HG03521 (cell line): ENCODE data around the gene CLCN1.
"Not testable (repeated sequence)": the region's sequence is repeated elsewhere in the genome, so short reads cannot be mapped to it uniquely, and the experiment has no call there.

Source experiments
- ATAC-seq: cut with Tn5 transposase; IDR thresholded peaks from one replicate; pipeline ENCODE4 v1.9.1; 2021; ENCODE audit warnings: mild to moderate bottlenecking, moderate library complexity; ENCODE audit not compliant: unreplicated experiment

CLCN1 gene

DNA sequence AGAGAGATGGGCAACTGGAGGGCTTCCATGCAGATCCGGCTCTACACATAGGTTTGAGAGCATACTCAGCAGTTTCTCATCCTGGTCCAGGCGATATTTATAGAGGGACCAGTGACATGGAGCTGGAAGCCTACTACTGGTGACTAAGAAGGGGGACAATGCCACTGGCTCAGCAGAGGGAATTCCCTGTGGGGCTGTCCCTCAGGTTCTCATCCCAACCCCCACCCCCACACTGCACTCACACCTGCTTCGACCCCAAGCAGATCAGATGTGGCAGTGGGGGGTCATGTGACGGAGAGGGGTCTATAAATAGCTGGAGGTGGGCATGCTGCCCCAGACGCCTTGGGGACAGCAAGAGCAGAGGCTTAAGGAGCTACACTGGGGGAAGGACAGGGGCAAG lies at the start of gene CLCN1:
Gene CLCN1, plus strand, starts transcription at position 336 of the 400 bp plus-strand sequence. CDS start 102 bp downstream, outside the sequence.
- no peak for ATAC-seq

DNA sequence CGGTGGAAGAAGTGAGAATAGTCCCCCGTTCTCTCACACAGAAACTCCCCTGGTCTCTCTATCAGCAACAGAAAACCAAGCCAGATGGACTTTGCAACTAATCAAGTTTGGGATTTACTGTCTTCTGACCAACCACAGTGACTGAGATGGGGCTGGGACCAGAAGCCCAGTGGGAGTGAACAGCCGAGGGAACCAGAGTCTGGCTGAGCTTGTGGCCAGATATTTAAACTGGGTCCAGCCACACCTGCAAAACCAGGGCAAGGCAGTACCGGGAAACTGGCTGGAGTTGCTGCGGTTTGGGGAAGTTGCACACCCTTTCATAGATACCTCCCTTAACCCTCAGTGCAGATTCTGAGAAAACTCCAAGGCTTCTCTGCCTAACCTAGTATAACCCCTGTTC lies 46.7 kb upstream of the CLCN1 start:
- no peak for ATAC-seq

DNA sequence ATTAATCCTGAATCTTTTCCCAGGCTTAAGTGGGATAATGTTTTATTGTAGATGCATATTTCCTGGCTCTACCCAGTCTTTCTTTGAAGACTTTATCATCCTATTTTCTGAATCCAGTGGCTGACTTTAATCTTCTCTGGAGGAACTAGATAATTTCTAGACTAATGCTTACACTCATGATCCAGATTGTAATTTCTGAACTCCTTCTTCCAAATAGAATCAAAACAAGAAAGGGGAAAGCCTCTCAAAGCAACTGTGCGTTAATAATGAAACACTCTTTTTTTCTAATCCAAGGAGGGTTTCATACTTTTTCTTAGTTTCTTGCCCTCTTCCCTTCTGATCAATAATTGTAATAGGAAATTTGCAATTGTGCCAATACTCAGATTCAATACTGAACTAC lies 44.7 kb upstream of the CLCN1 start:
- ATAC-seq: no peak

DNA sequence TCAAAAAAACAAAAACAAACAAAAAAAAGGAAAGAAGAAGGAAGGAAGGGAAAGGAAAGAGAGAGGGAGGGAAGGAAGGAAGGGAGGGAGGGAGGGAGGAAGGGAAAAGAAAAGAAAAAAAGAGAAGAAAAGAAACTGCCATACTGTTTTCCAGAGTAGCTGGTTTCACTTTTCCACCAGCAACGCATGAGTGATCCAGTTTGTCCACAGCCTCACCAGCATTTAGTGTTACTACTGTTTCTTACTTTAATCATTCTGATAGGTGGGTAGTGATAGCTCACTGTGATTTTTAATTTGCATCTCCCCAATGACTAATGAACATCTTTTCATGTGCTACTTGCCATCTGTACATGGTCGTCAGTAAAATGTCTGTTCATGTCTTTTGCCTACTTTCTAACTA lies 43.0 kb upstream of the CLCN1 start:
- no peak for ATAC-seq

DNA sequence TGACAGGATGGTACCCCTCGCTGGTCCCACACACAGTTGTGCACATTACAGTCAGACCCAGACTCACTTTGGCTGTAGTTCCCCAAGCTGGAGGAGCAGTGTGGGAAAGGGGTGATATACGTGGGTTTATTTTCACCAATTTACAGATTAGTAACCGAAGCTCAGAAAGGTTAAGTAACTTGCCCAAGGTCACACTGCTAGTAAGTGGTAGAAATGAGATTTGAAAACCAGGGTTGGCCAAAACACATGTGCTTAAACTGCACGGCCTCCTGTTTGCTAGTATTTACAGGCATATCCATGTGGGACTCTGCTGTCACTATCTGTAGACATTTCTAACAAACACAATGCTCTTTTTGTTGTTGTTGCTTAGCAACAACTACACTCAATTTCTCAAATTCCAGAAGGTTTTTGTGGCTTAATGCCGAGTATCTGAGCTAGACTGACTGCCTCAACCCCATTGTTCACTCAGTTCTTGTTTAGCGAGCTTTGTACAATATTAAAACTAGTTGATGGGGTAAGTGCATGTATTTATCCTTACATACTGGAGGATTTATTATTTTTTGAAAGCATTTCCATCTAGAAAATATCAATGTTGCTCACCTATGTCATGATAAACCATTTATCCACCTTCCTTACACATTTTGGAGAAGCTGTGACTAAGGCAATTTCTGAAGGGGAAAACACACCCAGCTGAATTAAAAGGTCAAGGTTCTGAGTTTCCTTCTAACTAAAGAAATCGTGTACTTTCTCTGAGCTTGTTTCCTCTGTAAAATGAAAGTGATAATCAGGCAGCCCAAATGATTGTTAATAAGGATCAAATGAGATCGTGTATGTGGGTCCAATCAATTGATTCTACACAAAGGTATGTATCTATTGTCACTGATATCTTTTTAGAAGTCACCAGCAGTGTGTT lies 36.5 kb upstream of the CLCN1 start:
- no peak for ATAC-seq

DNA sequence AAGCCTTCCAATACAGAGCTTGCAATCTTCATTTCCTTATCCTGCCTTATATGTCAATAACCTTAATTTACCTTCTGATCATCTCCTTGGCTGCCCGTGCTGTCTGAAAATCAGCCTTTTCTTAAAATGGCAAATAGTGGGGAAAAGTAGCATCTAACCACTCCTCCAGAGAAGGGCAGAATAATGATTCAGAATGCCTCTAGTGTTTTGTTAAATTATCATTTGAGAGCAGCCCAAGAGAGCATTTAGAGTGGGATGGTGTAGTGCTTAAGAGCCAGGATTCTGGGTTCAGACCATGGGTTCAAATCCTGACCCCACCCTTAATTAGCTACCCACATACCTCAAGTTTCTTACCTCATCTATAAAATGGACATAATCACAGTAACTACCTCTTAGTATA lies 35.8 kb upstream of the CLCN1 start:
- ATAC-seq: no peak

DNA sequence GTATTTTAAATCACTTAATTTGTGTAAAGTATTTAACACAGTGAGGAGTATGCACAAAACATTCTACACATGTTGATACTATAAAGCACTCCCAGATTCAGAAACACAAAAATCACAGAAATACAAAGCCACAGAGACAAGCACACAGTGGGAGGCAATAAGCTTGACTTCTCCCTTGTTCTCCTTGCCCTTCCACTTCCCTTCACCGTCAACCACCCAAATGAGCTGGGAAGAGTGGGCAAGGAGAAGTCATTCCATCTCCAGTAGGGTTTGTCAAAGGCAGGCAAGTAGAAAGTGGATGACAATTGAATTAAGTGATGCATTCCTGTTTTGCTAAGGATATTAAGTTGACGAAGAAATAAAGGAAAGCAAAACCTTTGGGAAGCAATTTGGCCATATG lies 35.3 kb upstream of the CLCN1 start:
- no peak for ATAC-seq

DNA sequence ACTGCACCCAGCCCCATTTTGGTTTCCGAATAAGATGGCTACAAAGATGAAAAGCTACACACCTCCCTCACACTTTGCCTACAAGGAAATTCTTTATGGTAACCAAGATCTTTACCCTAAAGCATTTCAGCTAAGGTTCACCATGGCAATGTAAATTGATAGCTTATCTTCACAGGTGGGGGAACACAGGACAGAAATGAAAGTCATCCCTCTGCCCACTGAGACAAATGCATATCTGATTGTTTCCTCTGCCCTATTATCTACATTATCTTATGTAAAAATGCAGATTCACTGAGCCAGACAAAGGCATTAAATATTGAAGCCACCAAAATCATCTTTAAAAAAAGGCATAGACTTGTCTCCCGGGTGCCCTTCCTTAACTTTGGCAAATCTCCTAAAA lies 34.4 kb upstream of the CLCN1 start:
- no peak for ATAC-seq

DNA sequence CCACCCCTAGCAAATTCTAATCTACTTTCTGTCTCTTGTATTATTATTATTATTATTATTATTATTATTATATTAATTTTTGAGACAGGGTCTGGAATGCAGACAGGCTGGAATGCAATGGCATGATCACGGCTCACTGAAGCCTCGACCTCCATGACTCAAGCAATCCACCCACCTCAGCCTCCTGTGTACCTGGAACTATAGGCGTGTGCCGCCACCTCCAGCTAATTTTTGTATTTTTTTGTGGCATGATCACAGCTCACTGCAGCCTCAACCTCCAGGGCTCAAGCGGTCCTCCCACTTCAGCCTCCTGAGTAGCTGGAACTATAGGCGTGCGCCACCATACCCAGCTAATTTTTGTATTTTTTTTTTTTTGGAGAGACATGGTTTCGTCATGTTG lies 33.8 kb upstream of the CLCN1 start:
- no peak for ATAC-seq

DNA sequence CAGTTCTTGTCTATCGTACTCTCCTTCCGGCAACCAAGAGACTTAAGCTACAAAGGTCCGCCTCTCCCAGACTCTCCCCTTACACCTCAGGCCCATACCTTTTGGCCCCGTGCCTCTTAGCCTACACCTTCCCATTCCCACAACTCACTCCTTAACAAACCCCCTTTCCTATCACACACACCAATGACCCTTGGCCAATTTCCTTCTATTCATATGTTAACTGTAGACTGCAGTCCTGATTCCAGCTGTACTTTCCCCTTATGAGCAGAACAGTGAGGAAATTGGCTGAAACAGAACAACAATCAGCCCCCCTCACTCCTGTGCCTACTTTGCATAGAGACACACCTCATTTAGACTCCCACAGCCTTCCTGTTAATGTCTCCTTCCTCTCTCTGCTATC lies 32.5 kb upstream of the CLCN1 start:
- no peak for ATAC-seq

DNA sequence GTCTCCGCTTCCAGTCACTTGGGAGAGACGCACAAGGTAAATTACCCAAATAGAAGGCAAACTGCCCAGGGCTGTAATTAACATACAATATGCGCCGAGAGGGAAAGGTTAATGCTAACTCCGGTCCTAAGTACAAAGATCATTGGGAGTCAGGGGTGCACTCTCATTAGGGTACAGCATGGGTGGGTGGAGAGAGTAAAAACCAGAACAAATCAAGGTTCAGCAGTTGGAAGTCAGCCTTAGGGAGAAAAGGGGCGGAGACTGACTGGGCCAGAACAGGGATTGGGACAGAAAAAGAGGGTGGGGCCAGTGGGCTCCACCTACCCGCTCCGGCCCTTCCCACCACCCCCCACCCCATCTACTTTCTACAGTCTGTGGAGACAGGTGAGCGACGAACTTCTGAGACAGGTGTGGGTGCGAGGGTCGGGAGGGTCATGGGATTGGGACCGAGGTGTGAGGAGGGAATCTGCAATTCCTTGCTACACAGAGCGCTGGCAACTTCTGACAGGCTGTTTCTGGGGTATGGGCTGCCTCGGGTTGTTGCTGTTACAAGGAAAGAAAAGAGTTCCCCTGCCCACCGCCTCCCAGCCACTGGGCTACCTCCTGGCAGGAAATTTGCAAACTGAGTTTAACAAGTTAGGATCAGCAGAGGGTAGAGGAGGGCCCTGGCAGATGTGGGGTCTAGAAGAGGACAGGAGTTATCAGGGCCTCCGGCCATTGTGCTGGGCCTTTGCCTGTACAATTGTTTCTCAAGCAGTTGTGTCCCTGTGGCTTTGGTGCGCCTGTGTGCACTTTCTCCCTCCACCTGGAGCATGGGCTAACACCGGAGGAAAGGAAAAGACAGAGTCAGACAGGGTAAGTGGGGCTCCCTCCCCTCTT lies 31.1 kb upstream of the CLCN1 start, which contains the start of gene TMEM139:
Gene TMEM139, plus strand, starts transcription at position 368 of the 879 bp plus-strand sequence. CDS start 1,000 bp downstream, outside the sequence.
- ATAC-seq: no peak

DNA sequence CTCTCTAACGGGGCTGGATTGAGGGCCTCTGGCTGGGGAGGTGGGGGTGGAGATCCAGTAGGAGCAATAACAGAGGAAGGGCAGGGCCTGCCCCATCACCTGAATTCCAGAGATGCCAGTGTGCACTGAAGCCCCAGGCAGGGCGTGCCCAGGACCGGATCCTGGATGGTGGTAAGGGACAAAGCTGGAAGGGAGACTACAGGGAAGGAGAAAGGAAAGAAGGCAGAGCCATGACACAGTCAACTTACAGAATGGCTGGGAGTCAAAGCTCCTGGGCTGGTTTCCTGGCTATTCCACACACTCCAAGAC lies 30.5 kb upstream of the CLCN1 start:
- no peak for ATAC-seq

DNA sequence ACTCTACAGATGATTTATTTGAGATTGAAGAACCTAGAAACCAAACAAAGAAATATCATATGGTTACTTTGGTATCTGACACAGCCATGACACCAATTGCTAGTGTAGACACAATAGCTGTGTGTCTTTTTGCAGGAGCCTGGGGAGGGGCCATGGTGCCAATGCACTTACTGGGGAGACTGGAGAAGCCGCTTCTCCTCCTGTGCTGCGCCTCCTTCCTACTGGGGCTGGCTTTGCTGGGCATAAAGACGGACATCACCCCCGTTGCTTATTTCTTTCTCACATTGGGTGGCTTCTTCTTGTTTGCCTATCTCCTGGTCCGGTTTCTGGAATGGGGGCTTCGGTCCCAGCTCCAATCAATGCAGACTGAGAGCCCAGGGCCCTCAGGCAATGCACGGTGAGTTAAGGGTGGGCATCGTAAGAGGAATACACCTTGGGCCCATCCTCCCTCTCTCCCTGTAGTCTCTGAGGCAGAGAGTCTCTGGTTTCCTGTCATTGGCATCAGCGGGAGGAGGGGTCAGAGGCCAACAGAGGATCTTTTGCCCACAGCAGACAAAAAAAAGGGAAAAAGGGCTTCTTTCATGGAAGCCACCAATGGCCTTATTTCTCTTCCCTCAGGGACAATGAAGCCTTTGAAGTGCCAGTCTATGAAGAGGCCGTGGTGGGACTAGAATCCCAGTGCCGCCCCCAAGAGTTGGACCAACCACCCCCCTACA lies 29.9 kb upstream of the CLCN1 start:
- ATAC-seq: no peak

DNA sequence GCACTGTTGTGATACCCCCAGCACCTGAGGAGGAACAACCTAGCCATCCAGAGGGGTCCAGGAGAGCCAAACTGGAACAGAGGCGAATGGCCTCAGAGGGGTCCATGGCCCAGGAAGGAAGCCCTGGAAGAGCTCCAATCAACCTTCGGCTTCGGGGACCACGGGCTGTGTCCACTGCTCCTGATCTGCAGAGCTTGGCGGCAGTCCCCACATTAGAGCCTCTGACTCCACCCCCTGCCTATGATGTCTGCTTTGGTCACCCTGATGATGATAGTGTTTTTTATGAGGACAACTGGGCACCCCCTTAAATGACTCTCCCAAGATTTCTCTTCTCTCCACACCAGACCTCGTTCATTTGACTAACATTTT lies 29.4 kb upstream of the CLCN1 start:
- ATAC-seq: no peak

DNA sequence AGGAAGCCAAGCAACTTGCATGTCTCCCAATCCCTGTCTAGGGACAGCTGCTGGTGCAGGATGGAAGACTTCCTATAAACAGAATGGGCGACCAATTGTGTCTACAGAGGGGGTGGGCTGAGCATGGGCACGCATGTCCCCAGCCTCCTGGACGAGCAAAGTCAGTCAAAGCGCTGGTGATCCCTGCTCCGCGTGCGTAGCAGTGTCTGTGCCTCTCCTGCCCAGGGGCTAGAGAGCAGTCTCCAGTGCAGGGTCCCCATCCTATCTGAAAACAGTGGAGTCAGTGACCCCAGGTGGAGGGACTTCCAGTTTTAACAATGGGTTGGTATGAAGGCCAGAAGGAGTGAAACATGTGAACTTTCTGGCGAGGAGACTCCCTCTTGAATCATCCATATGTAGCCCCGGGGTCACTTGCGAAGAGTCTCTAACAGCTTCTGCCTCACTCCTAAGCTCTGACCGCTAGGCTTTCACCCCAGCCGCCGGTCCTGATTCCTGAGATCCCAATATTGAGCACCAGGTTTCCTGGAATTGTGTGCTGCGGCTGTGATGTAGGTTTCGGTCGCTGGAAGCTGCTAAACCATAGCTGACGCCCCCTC lies 28.5 kb upstream of the CLCN1 start:
- ATAC-seq: no peak

DNA sequence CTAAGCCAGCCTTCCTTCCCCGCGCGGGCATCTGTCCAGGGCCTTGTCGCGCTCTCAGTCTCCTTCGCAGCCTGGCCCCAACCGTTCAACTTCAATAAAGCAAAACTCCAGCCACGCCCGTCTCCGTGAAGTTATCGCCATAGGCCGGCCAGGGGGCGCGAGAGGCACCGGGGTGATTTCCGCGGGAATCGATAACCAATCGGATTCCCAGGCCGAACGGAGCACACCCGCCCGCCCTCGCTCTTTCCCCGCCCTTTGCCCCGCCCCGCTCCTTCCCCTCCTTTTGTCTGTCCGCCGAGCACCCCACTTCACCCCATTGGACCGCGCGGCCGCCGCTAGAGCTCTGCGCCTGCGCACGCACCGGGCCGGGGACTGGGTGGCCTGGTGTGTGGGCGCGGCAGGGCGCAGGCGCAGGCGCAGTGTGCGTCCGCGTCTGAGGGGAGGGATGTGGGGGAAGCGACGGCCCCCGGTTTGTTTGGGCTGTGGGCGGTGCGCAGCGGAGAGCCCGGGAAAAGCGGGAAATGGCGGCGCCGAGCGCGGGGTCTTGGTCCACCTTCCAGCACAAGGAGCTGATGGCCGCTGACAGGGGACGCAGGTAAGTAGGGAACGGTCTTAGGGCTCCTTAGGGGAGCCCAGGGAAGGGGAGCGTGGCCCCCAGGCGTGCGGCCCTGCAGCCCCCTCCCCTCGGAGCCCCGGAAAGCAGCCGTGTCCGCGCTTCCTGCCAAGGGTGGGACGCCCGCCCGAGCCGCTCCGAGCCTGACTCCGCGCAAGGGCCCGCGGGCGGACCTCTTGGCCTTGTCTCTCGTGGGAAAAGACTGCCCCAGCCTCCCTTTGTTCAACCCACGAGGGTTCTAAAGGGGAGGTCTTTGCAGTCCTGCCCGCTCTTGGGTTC lies 27.7 kb upstream of the CLCN1 start, which contains the start of gene CASP2:
Gene CASP2, plus strand, starts transcription at position 417 of the 892 bp plus-strand sequence. Its CDS starts 105 bp downstream, at position 522.
- ATAC-seq: peak; percentile 92

DNA sequence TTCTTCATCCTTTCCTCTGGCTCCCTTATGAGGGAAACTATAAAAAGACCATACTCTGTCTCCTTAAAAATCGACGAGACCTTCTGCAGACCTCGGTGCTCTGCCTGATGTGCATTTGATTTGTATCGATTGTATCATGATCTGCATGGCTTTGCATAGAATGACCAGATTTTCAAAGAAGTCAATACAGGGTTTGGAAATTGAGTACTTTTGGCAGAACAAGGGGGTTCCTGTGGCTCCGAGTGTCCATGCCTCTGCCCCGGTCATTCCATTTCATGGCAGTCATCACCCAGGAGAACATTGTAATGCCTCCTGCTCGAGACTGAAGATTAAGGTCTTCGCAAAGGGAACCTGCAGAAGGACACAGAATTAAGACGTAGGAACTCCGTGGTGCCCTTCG lies 27.1 kb upstream of the CLCN1 start:
- ATAC-seq: peak; percentile 0

DNA sequence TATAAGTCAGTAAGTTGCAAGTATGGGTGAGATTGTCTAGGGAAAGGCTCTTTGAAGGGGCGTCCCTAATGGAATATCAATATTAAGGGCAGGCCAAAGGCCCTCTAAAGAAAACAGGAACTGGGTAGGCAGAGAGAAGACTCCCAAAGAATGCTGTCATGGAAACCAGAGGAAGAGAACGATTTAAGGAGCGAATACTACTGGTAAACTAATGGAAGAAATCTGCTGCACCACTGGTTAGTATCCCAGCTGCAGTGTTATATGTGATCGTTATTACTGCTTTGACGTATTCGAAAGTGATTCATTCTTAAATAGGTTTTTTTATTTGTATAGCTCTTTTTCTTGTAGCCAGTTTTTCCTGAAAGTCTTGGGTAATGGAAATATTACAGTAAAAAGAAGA lies 26.5 kb upstream of the CLCN1 start:
- no peak for ATAC-seq

DNA sequence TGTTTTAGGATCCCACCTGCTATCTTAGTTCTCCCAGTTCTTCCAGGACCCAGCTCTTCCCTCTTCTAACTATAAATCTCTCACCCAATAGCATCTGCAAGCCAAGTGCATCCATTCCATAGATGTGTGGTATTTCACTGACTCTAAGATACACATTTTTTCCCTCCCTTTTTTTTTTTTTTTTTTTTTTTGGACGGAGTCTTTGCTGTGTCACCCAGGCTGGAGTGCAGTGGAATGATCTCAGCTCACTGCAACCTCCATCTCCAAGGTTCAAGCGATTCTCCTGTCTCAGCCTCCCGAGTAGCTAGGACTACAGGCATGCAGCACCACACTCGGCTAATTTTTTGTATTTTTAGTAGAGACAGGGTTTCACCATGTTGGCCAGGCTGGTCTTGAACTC lies 26.0 kb upstream of the CLCN1 start:
- not testable (repeated sequence) for ATAC-seq

DNA sequence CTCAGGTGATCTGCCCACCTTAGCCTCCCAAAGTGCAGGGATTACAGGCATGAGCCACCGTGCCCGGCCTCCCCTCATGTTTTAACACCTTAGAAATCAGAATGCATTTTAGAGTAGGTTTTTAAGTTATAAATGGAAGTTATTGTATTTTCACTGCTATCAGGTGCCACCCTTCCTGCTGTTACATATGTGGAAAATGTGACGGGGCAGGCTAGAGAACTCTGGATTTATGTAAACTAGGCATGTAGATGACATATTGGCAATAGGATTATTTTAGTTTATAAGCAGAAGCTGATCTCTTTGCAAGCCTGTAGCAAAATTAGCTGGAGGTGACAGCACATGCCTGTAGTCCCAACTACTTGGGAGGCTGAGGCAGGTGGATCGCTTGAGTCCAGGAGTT lies 25.6 kb upstream of the CLCN1 start:
- no peak for ATAC-seq
